Hepatocyte (in vitro differentiated cells): Measurements from ENCODE around the gene IFNA6.

Source experiments
- CTCF ChIP-seq: fragments of 200-600 bp; sonication (generic); IDR thresholded peaks from 2 replicates; pipeline ENCODE4 v1.5.1; 2016; ENCODE audit warnings: antibody characterized with exemption, mild to moderate bottlenecking; ENCODE audit not compliant: poor library complexity
- EZH2 ChIP-seq: fragments of 200-600 bp; sonication (generic); IDR thresholded peaks from 2 replicates; pipeline ENCODE4 v1.6.1; 2016; ENCODE audit warnings: antibody characterized with exemption, mild to moderate bottlenecking, borderline replicate concordance

DNA sequence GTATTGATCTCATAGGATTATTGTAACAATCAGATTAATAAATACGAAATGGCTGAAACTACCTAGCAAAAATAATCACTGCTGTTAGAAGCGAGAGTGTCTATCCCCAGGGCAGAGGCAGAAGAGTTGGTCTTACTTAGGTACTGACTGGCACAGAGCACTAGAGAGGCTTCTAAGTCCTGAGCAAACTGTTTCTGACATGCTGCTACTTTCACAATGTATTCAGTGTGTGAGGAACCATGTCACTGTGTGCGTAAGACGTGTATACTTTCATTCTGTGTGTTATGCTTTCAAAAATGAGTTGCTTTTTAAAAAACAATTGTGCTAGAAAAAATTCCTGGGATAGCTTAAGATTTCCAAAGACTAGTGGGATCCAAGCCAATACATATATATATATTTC lies 10.0 kb downstream of the IFNA6 start:
- no peak for TF ChIP-seq EZH2
- no peak for TF ChIP-seq CTCF
